CD4-positive, alpha-beta T cell treated with Interleukin-1 beta for 1 hour (primary cell): ENCODE results near the gene CSF2RB.

ENCODE experiments used
- DNase-seq, 2 donors: peaks; one replicate each; pipeline ENCODE4 v3.0.0-alpha.2; 2020 to 2022

CSF2RB gene

GRCh38 chr22:36938028-36938425 lies 24.6 kb downstream of the CSF2RB start:
- DNase-seq: no peak

- DNase-seq: no peak
Observed at GRCh38 chr22:36938886-36939285, 25.5 kb downstream of the CSF2RB start.

DNA sequence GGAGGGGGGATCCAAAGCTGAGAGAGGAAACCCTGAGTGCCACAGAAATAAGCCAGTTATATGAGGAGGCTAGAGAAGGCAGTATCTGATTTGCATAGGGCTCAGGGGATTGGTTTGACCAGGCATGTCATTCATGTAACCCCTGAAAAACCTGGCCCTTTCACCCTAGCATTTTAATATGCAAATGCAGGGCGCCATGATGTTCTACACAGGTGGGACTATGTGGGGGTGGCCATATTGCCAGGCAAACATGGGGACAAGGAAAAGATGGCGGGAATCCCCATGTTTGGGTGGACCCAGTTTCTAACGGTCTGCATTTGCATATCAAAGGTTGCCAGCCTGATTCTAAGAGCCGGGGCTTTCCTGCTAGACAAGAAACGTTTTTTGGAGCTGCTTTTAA lies 27.2 kb downstream of the CSF2RB start:
- peak; percentile 5 to 18 for DNase-seq

DNA sequence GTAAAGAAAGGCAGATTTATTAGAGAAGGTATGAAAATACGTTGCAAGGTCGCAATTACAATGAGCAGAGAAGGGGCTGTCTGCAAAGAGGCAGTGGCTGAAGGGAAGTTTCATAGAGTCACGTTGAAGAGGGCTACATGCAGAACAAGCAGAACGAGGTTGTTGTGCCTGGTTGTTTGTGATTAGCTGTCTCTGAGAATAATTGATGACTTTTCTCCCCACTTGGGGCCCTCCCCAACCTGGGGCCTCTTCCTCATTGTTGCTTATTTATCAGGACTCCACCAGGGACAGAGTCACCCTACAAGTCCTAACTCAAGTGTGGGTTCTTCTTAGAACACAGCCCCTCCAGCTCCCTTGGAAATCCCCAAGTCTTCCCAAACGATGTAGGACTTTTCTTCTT lies 29.1 kb downstream of the CSF2RB start:
- no peak for DNase-seq

DNA sequence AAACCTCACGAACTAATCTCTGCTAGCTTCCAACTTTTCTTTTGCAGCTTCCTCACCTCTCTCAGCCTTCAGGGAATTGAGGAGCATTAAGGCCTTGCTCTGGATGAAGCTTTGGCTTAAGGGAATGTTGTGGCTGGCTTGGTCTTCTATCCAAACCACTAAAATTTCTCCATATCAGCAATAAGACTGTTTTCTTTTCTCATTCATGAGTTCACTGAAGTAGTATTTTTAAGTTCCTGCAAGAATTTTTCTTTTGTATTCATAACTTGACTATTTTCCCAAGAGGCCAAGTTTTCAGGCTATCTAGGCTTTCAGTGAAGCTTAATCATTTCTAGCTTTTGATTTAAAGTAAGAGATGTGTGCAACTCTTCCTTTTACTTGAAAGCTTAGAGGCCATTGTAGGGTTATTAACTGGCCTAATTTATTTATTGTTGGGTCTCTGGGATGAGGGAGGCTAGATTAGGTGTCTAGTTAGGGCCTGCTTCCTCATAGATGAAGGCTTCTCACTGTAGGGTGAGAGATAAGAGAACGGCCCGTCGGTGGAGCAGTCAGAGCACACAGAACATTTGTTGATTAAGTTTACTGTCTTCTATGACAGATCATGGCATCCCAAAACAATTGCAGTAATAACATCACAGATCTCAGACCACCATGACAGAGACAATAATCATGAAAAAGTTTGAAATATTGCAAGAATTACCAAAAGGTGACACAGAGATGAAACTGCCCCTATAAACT lies 33.2 kb downstream of the CSF2RB start:
- no peak for DNase-seq

DNA sequence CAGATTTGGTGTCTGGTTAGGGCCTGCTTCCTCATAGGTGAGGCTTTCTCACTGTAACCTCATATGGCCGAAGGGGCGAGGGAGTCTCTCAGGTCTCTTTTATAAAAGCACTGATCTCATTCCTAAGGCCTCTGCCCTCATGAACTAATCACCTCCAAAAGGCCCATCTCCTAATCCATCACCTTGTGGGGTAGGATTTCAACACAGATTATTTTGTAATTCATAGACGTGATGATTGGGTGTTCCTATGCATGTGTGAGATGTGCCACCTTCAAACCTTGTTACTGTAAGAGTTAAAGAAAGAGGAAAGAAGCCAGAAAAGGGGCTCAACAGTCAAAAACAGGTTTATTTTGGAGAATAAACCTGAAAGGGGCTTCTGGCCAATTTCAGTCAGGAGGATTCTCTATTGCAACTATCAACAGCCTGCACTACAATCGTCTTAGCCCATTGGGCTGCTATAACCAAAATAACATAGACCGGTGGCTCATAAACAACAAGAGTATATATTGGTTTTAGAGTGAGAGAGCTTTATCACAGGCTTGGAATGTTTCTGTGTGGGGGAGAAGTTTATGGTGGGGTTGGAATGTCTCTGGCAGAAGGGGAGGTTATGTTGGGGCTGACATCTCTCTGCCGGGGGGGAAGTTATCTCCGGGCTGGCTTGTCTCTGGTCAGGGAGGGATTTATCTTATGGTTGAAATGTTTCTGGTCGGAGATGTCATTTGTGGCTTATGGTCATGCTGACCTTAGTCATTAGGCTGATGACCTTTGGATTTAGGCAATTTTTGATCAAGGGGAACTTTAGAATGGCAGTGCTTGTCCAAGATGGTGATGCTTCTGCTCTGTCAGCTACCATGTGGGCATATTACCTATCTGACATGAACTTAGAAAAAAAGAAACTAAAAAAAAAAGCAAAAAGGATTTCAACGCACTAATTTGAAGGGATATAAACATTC lies 35.1 kb downstream of the CSF2RB start:
- DNase-seq: no peak

GRCh38 chr22:36950797-36951590 lies 37.6 kb downstream of the CSF2RB start:
- no peak for DNase-seq

- no peak for DNase-seq
Observed at GRCh38 chr22:36951746-36952145, 38.3 kb downstream of the CSF2RB start.

GRCh38 chr22:36953239-36954080 lies 40.0 kb downstream of the CSF2RB start:
- DNase-seq: no peak

- no peak for DNase-seq
Observed at GRCh38 chr22:36954251-36955014, 41.0 kb downstream of the CSF2RB start.

- DNase-seq: no peak
Observed at GRCh38 chr22:36955691-36956090, 42.3 kb downstream of the CSF2RB start.

- DNase-seq: no peak
Observed at GRCh38 chr22:36958366-36958765, 44.9 kb downstream of the CSF2RB start.

DNA sequence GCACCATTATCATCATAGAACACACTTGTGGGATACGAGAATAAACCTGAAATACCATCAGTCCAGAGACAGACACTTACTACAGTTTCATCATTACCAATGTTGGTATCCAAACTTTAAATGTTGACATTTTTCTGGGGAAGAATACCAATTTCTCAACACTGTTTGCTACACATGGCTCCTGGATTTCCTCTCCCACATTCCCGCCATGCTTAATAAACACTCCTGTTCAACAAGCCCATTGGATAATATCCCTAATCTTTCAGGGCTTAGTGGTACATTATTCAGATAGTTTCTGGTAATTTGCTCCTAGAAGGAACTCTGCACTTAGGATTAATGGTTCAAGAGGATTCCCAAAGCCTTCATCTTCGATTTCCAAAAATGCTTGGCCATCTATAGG lies 48.2 kb downstream of the CSF2RB start:
- no peak for DNase-seq

- DNase-seq: no peak
Observed at GRCh38 chr22:36963302-36963701, 49.9 kb downstream of the CSF2RB start.

DNA sequence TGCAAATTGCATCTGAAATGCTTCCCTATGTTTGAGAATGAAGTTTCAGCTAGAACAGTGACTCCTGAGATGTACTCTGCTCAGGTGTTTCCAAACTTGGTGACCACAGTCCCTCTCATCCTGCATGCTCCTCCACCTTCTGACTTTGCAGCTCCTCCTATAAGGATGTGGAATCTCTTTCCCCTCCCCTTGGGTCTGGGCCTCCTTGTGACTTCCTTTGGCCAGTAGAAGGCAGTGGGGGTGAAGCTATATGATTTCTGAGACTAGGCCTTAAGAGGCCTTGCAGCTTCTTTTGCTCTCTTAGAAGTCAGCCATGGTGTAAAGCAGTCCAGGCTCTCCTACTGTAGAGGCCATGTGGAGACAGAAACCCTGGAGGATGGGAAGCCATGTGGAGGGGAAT lies 50.7 kb downstream of the CSF2RB start:
- DNase-seq: no peak

- DNase-seq: no peak
Observed at GRCh38 chr22:36965696-36966095, 52.3 kb downstream of the CSF2RB start.

GRCh38 chr22:36966851-36967540 lies 53.6 kb downstream of the CSF2RB start:
- DNase-seq: peak in 1 of 2 donors; percentile 16

- no peak for DNase-seq
Observed at GRCh38 chr22:36968249-36968964, 55.0 kb downstream of the CSF2RB start.

- DNase-seq: no peak
Observed at GRCh38 chr22:36971341-36972125, 58.1 kb downstream of the CSF2RB start.
